GM18502 (cell line): ENCODE measurements around the gene ATAD3C.
"Not testable (repeated sequence)": the region's sequence is repeated elsewhere in the genome, so short reads cannot be mapped to it uniquely, and the experiment has no call there.

Source experiments
- ATAC-seq: cut with Tn5 transposase; IDR thresholded peaks from one replicate; pipeline ENCODE4 v1.9.1; 2021; ENCODE audit warnings: mild to moderate bottlenecking; ENCODE audit not compliant: unreplicated experiment, poor library complexity

The ATAD3C gene

GRCh38 chr1:1494311-1494710 is 44.8 kb downstream of the ATAD3C start:
- not testable (repeated sequence) for ATAC-seq

GRCh38 chr1:1495461-1495975 is 46.0 kb downstream of the ATAD3C start:
- not testable (repeated sequence) for ATAC-seq

- not testable (repeated sequence) for ATAC-seq
These were observed 55.4 kb downstream of the ATAD3C start for GRCh38 chr1:1504777-1505365.

GRCh38 chr1:1505366-1505798 is 55.9 kb downstream of the ATAD3C start:
- ATAC-seq, result not testable (repeated sequence)

- not testable (repeated sequence) for ATAC-seq
These were observed 56.3 kb downstream of the ATAD3C start for GRCh38 chr1:1505801-1506200.

- ATAC-seq, result no peak
These were observed 57.8 kb downstream of the ATAD3C start for GRCh38 chr1:1507305-1507704.

GRCh38 chr1:1508775-1509464 is 59.4 kb downstream of the ATAD3C start:
- ATAC-seq, result not testable (repeated sequence)

GRCh38 chr1:1509465-1509850 is 60.0 kb downstream of the ATAD3C start:
- ATAC-seq, result not testable (repeated sequence)

- ATAC-seq, result no peak
These were observed 61.5 kb downstream of the ATAD3C start for GRCh38 chr1:1510912-1511532.

- peak; percentile 85 for ATAC-seq
These were observed 62.2 kb downstream of the ATAD3C start, which contains the start of gene ATAD3A for GRCh38 chr1:1511533-1512285. Gene ATAD3A, plus strand, starts transcription at chr1:1512162. Its CDS starts 107 bp downstream, at chr1:1512269.

GRCh38 chr1:1512425-1512824 is 62.9 kb downstream of the ATAD3C start:
- ATAC-seq, result peak; percentile 12

GRCh38 chr1:1513675-1514074 is 64.2 kb downstream of the ATAD3C start:
- not testable (repeated sequence) for ATAC-seq

GRCh38 chr1:1514376-1514775 is 64.9 kb downstream of the ATAD3C start:
- not testable (repeated sequence) for ATAC-seq

- not testable (repeated sequence) for ATAC-seq
These were observed 67.4 kb downstream of the ATAD3C start for GRCh38 chr1:1516923-1517322.

GRCh38 chr1:1517973-1518620 is 68.6 kb downstream of the ATAD3C start:
- ATAC-seq, result no peak

GRCh38 chr1:1518621-1519007 is 69.1 kb downstream of the ATAD3C start:
- ATAC-seq, result not testable (repeated sequence)
